ENCODE data around the gene ZNF2.

The ZNF2 gene

GRCh38 chr2:95181774-95182173 is 16.2 kb downstream of the ZNF2 start:
- Histone ChIP-seq H3K4me2 (ENCODE audit: low read length) (no peak overlapping the region), H3K79me2 (ENCODE audit: insufficient read depth, low read length) (no peaks in the 10 kb centered on the region), H3K9me2 (ENCODE audit: low read depth, low read length) (no peaks in the 10 kb centered on the region), H3K27ac (ENCODE audit: low read depth, low read length, poor library complexity, severe bottlenecking) (no peak overlapping the region), H3K36me3 (ENCODE audit: insufficient read depth, low read length) (peaks cover 56% of the 10 kb centered on the region), H4K20me1 (ENCODE audit: insufficient read depth, low read length) (no peaks in the 10 kb centered on the region), H3K4me3 (ENCODE audit: low read depth, low read length, poor library complexity, severe bottlenecking) (no peak overlapping the region), H2AFZ (ENCODE audit: low read length) (no peak overlapping the region), H3K9me3 (ENCODE audit: low read length) (peaks cover 15% of the 10 kb centered on the region), H3F3A (ENCODE audit: insufficient read depth, low read length) (no peaks in the 10 kb centered on the region), H3K9ac (ENCODE audit: low read length) (no peak overlapping the region), H3K4me1 (ENCODE audit: insufficient read depth, low read length, severe bottlenecking) (no peaks in the 10 kb centered on the region), H3K27me3 (ENCODE audit: insufficient read depth, low read length) (no peaks in the 10 kb centered on the region)
- TF ChIP-seq CTCF (IDR thresholded peaks at IDR 0.05; ENCODE audit: low read length): no peak

DNA sequence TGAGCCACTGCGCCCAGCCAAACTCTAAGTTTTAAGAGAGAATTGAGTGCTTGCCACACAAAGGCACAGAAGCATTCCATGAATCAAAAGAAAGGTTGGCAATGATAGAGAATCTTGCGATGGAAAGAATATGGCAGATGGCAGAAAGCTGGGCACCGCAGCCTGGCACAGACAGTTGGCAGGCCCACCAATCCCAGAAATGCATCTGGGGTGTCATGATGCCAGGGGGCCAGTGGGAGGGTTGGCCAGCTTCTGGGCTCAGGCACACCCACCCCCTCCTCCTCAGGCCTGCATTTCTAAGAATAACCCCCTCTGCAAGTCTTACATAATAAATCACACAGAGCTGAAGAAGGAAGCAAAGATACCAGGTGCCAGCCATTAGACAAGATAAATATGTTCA is 19.6 kb downstream of the ZNF2 start:
- TF ChIP-seq CTCF (IDR thresholded peaks at IDR 0.05; ENCODE audit: low read length) (no peak), EZH2 (IDR thresholded peaks at IDR 0.05; ENCODE audit: borderline replicate concordance, low read length) (no peak)
- Histone ChIP-seq H3K36me3 (ENCODE audit: insufficient read depth, low read length) (peaks cover 31% of the 10 kb centered on the region), H3K9ac (ENCODE audit: low read length) (no peak overlapping the region), H2AFZ (ENCODE audit: low read length) (no peak overlapping the region), H3K4me2 (ENCODE audit: low read length) (no peak overlapping the region), H4K20me1 (ENCODE audit: insufficient read depth, low read length) (no peaks in the 10 kb centered on the region), H3K9me3 (ENCODE audit: low read length) (peaks cover 13% of the 10 kb centered on the region), H3K27me3 (ENCODE audit: insufficient read depth, low read length) (no peaks in the 10 kb centered on the region), H3K27ac (ENCODE audit: low read depth, low read length, poor library complexity, severe bottlenecking) (no peak overlapping the region), H3K4me3 (ENCODE audit: low read depth, low read length, poor library complexity, severe bottlenecking) (no peak overlapping the region), H3F3A (ENCODE audit: insufficient read depth, low read length) (no peaks in the 10 kb centered on the region), H3K4me1 (ENCODE audit: insufficient read depth, low read length, severe bottlenecking) (no peaks in the 10 kb centered on the region), H3K9me2 (ENCODE audit: low read depth, low read length) (no peaks in the 10 kb centered on the region), H3K79me2 (ENCODE audit: insufficient read depth, low read length) (no peaks in the 10 kb centered on the region)

GRCh38 chr2:95185973-95186372 is 20.4 kb downstream of the ZNF2 start:
- H3K4me3 ChIP-seq (ENCODE audit: low read depth, low read length, poor library complexity, severe bottlenecking): no peak overlapping the region

More at GRCh38 chr2:95185973-95186372, 20.4 kb downstream of the ZNF2 start:
- H4K20me1 ChIP-seq (ENCODE audit: insufficient read depth, low read length): no peaks in the 10 kb centered on the region
- H3K9me2 ChIP-seq (ENCODE audit: low read depth, low read length): no peaks in the 10 kb centered on the region
- no peaks in the 10 kb centered on the region for H3K27me3 ChIP-seq (ENCODE audit: insufficient read depth, low read length)
- peaks cover 14% of the 10 kb centered on the region for H3K9me3 ChIP-seq (ENCODE audit: low read length)
- no peak overlapping the region for H3K4me2 ChIP-seq (ENCODE audit: low read length)
- H3K36me3 ChIP-seq (ENCODE audit: insufficient read depth, low read length): peaks cover 23% of the 10 kb centered on the region
- H3K79me2 ChIP-seq (ENCODE audit: insufficient read depth, low read length): no peaks in the 10 kb centered on the region
- no peak overlapping the region for H3K27ac ChIP-seq (ENCODE audit: low read depth, low read length, poor library complexity, severe bottlenecking)
- H3F3A ChIP-seq (ENCODE audit: insufficient read depth, low read length): no peaks in the 10 kb centered on the region
- no peak for TF ChIP-seq EZH2 (IDR thresholded peaks at IDR 0.05; ENCODE audit: borderline replicate concordance, low read length)
- TF ChIP-seq CTCF (IDR thresholded peaks at IDR 0.05; ENCODE audit: low read length): no peak
- no peak overlapping the region for H2AFZ ChIP-seq (ENCODE audit: low read length)
- H3K4me1 ChIP-seq (ENCODE audit: insufficient read depth, low read length, severe bottlenecking): no peaks in the 10 kb centered on the region
- H3K9ac ChIP-seq (ENCODE audit: low read length): no peak overlapping the region
